ENCODE data around the gene CATSPER4. TPM values are rescaled to one million over a fixed set of nuclear protein-coding genes. Genes with fewer than 3 reads are reported as not detected.

CATSPER4 gene
- polyA plus RNA-seq, 1 donor from 2014 or later, result not detected

- Histone ChIP-seq H3K9me2 (ENCODE audit: insufficient read depth, low read length) (no peaks in the 10 kb centered on the region), H2AFZ (ENCODE audit: low read depth, low read length) (no peak overlapping the region), H3K27ac (ENCODE audit: low read length) (no peak overlapping the region), H3K9ac (ENCODE audit: low read length) (no peak overlapping the region), H4K20me1 (ENCODE audit: insufficient read depth) (no peaks in the 10 kb centered on the region), H3K4me3 (ENCODE audit: low read length) (no peak overlapping the region), H3K9me3 (ENCODE audit: low read length) (no peaks in the 10 kb centered on the region), H3K79me2 (replicated peaks; ENCODE audit: insufficient read depth, low read length) (no peaks in the 10 kb centered on the region), H3K27me3 (ENCODE audit: insufficient read depth, low read depth, low read length) (no peaks in the 10 kb centered on the region), H3F3A (ENCODE audit: insufficient read depth, low read length, poor library complexity, severe bottlenecking) (no peaks in the 10 kb centered on the region), H3K36me3 (ENCODE audit: insufficient read depth, low read length) (no peaks in the 10 kb centered on the region), H3K4me2 (ENCODE audit: low read length) (no peak overlapping the region)
- TF ChIP-seq SMC3 (conservative IDR thresholded peaks at IDR 0.05; ENCODE audit: poor library complexity) (no peak), RAD21 (conservative IDR thresholded peaks at IDR 0.05) (no peak), TAF1 (IDR thresholded peaks at IDR 0.05; ENCODE audit: low read depth) (no peak)
Observed at GRCh38 chr1:26195805-26196204, 5.4 kb downstream of the CATSPER4 start.

DNA sequence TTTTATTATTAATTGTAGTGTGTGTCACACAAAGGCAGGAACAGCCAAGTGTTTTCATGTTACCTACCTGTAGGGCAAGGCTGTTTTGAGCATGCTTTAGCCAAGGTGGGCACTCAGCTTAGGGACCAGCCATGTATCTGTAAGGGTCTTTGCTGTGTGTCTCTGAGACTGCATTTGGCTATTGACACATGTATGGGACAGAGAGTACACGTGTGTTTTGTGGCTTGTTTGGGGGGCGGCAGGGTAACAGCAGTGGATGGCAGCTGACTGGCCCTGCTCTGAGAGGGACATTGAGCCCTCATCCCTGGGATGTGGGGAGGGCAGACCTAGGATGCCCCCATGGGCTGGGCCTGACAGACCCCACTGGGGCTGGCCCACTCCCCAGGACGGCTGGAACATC lies 6.9 kb downstream of the CATSPER4 start:
- no peaks in the 10 kb centered on the region for H3K36me3 ChIP-seq (ENCODE audit: insufficient read depth, low read length)
- H3K9me3 ChIP-seq (ENCODE audit: low read length), result no peaks in the 10 kb centered on the region
- H3K27ac ChIP-seq (ENCODE audit: low read length), result no peak overlapping the region
- no peak overlapping the region for H3K9ac ChIP-seq (ENCODE audit: low read length)
- no peaks in the 10 kb centered on the region for H3K9me2 ChIP-seq (ENCODE audit: insufficient read depth, low read length)
- H4K20me1 ChIP-seq (ENCODE audit: insufficient read depth), result no peaks in the 10 kb centered on the region
- H2AFZ ChIP-seq (ENCODE audit: low read depth, low read length), result no peak overlapping the region
- no peak overlapping the region for H3K4me2 ChIP-seq (ENCODE audit: low read length)
- H3K27me3 ChIP-seq (ENCODE audit: insufficient read depth, low read depth, low read length), result no peaks in the 10 kb centered on the region
- TF ChIP-seq EP300 (conservative IDR thresholded peaks at IDR 0.05; ENCODE audit: poor library complexity, severe bottlenecking), result no peak
- TF ChIP-seq, protein P1, sequence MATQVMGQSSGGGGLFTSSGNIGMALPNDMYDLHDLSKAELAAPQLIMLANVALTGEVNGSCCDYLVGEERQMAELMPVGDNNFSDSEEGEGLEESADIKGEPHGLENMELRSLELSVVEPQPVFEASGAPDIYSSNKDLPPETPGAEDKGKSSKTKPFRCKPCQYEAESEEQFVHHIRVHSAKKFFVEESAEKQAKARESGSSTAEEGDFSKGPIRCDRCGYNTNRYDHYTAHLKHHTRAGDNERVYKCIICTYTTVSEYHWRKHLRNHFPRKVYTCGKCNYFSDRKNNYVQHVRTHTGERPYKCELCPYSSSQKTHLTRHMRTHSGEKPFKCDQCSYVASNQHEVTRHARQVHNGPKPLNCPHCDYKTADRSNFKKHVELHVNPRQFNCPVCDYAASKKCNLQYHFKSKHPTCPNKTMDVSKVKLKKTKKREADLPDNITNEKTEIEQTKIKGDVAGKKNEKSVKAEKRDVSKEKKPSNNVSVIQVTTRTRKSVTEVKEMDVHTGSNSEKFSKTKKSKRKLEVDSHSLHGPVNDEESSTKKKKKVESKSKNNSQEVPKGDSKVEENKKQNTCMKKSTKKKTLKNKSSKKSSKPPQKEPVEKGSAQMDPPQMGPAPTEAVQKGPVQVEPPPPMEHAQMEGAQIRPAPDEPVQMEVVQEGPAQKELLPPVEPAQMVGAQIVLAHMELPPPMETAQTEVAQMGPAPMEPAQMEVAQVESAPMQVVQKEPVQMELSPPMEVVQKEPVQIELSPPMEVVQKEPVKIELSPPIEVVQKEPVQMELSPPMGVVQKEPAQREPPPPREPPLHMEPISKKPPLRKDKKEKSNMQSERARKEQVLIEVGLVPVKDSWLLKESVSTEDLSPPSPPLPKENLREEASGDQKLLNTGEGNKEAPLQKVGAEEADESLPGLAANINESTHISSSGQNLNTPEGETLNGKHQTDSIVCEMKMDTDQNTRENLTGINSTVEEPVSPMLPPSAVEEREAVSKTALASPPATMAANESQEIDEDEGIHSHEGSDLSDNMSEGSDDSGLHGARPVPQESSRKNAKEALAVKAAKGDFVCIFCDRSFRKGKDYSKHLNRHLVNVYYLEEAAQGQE (IDR thresholded peaks at IDR 0.05; ENCODE audit: borderline replicate concordance), result no peak
- no peak for TF ChIP-seq SMC3 (conservative IDR thresholded peaks at IDR 0.05; ENCODE audit: poor library complexity)
- TF ChIP-seq CTCF (IDR thresholded peaks at IDR 0.05; ENCODE audit: poor library complexity, severe bottlenecking), result no peak
- TF ChIP-seq POLR2AphosphoS5 (IDR thresholded peaks at IDR 0.05), result no peak
- TF ChIP-seq TAF1 (IDR thresholded peaks at IDR 0.05; ENCODE audit: low read depth), result no peak
- no peak for TF ChIP-seq RAD21 (conservative IDR thresholded peaks at IDR 0.05)
- TF ChIP-seq EZH2 (IDR thresholded peaks at IDR 0.05; ENCODE audit: borderline replicate concordance, insufficient read depth, low read length, poor library complexity, severe bottlenecking), result no peak
- TF ChIP-seq MXI1 (conservative IDR thresholded peaks at IDR 0.05; ENCODE audit: poor library complexity, severe bottlenecking), result no peak
- H3K79me2 ChIP-seq (replicated peaks; ENCODE audit: insufficient read depth, low read length), result no peaks in the 10 kb centered on the region
- H3K4me3 ChIP-seq (ENCODE audit: low read length), result no peak overlapping the region
- no peaks in the 10 kb centered on the region for H3F3A ChIP-seq (ENCODE audit: insufficient read depth, low read length, poor library complexity, severe bottlenecking)

DNA sequence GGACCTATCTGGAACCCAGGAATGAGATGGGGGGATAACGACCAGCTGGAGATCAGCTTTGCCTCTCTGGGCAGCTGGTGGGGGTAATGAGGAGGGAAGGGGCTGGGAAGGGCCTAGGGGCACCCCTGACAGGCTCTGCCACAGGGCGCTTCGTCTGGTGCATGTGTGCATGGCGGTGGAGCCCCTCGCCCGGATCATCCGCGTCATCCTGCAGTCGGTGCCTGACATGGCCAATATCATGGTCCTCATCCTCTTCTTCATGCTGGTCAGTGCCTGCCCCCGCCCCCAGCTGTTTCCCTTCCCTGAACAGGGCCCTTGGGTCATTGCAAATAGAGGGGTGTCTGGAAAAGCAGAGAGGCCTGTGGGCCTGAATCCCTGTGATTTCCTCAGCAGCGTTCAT lies 7.4 kb downstream of the CATSPER4 start:
- no peaks in the 10 kb centered on the region for H3K79me2 ChIP-seq (replicated peaks; ENCODE audit: insufficient read depth, low read length)
- no peak overlapping the region for H3K9ac ChIP-seq (ENCODE audit: low read length)
- no peaks in the 10 kb centered on the region for H4K20me1 ChIP-seq (ENCODE audit: insufficient read depth)
- H3K27ac ChIP-seq (ENCODE audit: low read length), result no peak overlapping the region
- TF ChIP-seq CTCF (IDR thresholded peaks at IDR 0.05; ENCODE audit: poor library complexity, severe bottlenecking) (no peak), RAD21 (conservative IDR thresholded peaks at IDR 0.05) (no peak), EZH2 (IDR thresholded peaks at IDR 0.05; ENCODE audit: borderline replicate concordance, insufficient read depth, low read length, poor library complexity, severe bottlenecking) (no peak), TAF1 (IDR thresholded peaks at IDR 0.05; ENCODE audit: low read depth) (no peak), EP300 (conservative IDR thresholded peaks at IDR 0.05; ENCODE audit: poor library complexity, severe bottlenecking) (no peak), SMC3 (conservative IDR thresholded peaks at IDR 0.05; ENCODE audit: poor library complexity) (no peak), POLR2AphosphoS5 (IDR thresholded peaks at IDR 0.05) (no peak), MXI1 (conservative IDR thresholded peaks at IDR 0.05; ENCODE audit: poor library complexity, severe bottlenecking) (no peak)
- TF ChIP-seq, protein P1 (IDR thresholded peaks at IDR 0.05; ENCODE audit: borderline replicate concordance), result no peak
- no peaks in the 10 kb centered on the region for H3K27me3 ChIP-seq (ENCODE audit: insufficient read depth, low read depth, low read length)
- no peak overlapping the region for H3K4me3 ChIP-seq (ENCODE audit: low read length)
- no peak overlapping the region for H2AFZ ChIP-seq (ENCODE audit: low read depth, low read length)
- no peaks in the 10 kb centered on the region for H3K9me3 ChIP-seq (ENCODE audit: low read length)
- H3K9me2 ChIP-seq (ENCODE audit: insufficient read depth, low read length), result no peaks in the 10 kb centered on the region
- H3K36me3 ChIP-seq (ENCODE audit: insufficient read depth, low read length), result no peaks in the 10 kb centered on the region
- no peaks in the 10 kb centered on the region for H3F3A ChIP-seq (ENCODE audit: insufficient read depth, low read length, poor library complexity, severe bottlenecking)
- H3K4me2 ChIP-seq (ENCODE audit: low read length), result no peak overlapping the region

Data from neural cell (in vitro differentiated cells).